Measurements from ENCODE around the gene DNAI2.

GRCh38 chr17:74295625-74296547 is 21.9 kb downstream of the DNAI2 start:
- TF ChIP-seq ZNF317 (CRISPR knock-in tag; IDR thresholded peaks at IDR 0.05; ENCODE audit: borderline replicate concordance, low read depth), result no peak
- TF ChIP-seq CTCF (IDR thresholded peaks at IDR 0.05), result no peak
- TF ChIP-seq MYBL2 (CRISPR knock-in tag; IDR thresholded peaks at IDR 0.05), result no peak
- no peak for TF ChIP-seq JUN (CRISPR knock-in tag; IDR thresholded peaks at IDR 0.05)
- no peak for TF ChIP-seq RELA (CRISPR knock-in tag; IDR thresholded peaks at IDR 0.05; ENCODE audit: borderline replicate concordance)
- no peak for TF ChIP-seq ZBTB43 (CRISPR knock-in tag; IDR thresholded peaks at IDR 0.05)

Measured in WTC11 (cell line).